NCI-H345 (cell line): ENCODE data around the gene SDF4.

Source experiments
- DNase-seq: peaks from one replicate; lab custom pipeline; 2025; lab: John Stamatoyannopoulos, UW

Gene SDF4

DNA sequence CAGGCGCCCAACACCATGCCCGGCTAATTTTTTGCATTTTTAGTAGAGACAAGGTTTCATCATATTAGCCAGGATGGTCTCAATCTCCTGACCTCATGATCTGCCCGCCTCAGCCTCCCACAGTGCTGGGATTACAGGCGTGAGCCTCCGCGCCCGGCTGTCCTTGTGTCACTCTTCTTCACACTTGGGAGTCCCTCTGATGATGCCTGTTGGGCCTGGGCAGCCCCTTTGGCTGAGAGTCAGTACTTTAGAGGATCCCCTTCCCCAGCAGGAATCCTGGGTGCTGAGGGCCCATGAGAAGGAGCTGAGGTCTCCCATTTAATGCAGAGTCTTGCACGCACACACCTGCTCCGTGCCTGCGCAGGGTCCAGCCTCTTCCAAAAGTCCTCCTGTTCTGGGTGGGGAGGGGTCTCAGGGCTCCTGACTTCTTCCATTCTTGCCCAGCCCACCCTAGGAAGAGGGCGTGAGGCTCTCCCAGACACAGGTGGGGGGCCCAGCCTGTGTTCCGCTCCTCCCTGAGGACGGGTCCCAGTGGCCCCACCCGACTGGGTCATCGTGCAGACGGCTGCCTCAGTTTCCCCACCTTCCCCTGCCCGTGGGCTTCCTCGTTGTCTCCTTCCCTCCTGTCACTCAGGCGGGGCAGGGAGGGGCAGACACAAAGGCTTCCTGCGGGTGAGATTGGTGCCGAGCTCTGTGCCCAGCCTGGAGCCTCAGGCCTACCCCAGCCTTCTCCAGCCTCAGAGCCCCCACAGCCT lies 54.2 kb downstream of the SDF4 start:
- DNase-seq: no peak

DNA sequence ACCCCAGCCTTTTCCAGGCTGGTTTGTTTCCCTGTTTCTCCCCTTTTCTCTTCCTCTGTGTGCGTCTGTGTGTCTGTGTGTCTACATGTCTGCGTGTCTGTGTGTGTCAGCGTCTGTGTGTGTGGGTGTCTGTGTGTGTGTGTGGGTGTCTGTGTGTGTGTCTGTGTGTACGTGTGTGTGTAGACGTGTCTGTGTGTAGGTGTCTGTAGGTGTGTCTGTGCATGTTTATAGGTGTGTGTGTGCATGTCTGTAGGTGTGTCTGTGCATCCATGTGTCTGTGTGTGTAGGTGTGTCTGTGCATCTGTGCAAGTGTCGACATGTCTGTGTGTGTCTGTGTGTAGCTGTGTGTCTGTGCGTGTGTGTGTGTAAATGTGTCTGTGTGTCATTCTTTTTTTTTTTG lies 54.9 kb downstream of the SDF4 start:
- DNase-seq: no peak

DNA sequence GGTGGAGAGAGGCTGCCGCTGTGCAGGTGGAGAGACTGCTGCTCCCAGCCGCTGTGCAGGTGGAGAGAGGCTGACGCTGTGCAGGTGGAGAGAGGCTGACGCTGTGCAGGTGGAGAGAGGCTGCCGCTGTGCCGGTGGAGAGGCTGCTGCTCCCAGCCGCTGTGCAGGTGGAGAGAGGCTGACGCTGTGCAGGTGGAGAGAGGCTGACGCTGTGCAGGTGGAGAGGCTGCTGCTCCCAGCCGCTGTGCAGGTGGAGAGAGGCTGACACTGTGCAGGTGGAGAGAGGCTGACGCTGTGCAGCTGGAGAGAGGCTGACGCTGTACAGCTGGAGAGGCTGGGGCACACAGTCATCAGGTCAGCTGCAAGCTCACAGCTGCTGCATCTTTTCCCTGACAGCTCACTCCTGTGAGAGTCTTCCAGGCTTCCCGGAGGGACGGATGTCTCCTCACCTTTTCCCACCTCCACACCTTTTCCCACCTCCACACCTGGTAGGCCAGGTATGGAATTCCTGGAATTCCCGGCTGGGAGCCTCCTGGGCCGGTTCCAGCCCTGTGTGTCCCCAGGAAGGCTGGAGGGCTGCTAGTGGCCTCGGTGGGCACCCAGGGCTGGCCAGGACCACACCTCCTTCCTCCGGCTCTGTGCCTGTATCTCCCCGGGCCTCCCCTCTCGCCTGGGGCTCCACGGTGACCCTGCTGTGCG lies 55.6 kb downstream of the SDF4 start:
- peak; percentile 77 for DNase-seq

DNA sequence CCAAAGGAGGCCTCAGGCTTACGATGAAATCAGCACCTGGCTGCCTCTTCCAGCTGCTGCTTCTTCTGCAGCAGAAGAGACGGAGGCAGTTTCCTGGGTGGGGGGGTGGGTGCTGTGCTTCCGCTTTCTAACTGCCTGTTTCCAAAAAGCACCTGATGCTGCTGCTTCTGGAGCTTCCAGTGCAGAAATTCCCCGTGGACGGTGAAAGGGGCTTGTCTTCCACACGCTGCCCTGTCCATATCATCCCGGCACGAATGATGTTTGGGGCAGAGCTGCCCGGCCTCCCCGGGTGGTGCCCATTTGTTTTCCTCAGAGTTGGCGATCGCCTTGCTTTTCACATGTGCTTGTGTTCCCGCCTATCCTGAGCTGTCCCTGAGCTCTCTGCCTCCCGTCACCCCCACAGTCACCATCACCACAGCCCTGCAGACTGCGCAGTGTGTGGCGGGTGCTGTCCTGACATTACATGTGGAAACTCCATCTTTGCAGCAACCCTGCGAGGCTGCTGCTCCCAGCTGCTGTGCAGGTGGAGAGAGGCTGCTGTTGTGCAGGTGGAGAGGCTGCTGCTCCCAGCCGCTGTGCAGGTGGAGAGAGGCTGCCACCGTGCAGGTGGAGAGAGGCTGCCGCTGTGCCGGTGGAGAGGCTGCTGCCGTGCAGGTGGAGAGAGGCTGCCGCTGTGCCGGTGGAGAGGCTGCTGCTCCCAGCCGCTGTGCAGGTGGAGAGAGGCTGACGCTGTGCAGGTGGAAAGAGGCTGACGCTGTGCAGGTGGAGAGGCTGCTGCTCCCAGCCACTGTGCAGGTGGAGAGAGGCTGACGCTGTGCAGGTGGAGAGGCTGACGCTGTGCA lies 56.4 kb downstream of the SDF4 start:
- DNase-seq: peak; percentile 85

DNA sequence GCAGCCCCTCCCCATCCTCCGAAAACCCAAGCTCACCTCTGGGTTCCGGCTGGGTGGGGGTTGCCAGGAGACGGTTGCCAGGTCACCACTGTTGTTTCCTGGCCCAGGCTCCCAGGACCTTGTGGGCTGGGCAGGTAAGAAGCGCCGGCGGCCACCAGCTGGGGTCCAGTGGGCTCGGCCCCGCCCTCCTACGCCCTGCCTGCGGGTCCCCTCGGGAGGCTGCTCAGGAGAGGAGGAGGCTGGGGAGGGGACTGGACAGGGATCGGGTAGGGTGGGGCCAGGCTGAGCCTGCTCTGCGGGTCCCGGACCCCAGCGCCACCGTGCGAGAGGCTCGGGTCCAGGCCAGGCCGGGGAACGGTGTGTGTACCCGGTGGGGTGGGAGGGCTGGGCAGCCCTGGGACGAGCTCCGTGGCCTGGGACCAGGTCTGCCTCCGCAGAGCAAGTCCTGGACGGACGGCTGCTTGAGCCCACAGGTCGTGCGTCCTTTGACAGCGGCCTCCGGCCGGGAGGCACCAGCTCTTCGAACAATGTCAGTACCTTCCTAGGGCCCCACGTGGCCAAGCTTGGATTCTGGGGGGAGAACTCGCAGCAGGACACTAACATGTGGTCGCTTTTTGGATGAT lies 57.9 kb downstream of the SDF4 start, which contains the start of gene TTLL10:
Gene TTLL10 (plus strand): TSS at position 88 of the 623 bp plus-strand sequence. CDS start 5,336 bp downstream, outside the sequence.
- DNase-seq: no peak

DNA sequence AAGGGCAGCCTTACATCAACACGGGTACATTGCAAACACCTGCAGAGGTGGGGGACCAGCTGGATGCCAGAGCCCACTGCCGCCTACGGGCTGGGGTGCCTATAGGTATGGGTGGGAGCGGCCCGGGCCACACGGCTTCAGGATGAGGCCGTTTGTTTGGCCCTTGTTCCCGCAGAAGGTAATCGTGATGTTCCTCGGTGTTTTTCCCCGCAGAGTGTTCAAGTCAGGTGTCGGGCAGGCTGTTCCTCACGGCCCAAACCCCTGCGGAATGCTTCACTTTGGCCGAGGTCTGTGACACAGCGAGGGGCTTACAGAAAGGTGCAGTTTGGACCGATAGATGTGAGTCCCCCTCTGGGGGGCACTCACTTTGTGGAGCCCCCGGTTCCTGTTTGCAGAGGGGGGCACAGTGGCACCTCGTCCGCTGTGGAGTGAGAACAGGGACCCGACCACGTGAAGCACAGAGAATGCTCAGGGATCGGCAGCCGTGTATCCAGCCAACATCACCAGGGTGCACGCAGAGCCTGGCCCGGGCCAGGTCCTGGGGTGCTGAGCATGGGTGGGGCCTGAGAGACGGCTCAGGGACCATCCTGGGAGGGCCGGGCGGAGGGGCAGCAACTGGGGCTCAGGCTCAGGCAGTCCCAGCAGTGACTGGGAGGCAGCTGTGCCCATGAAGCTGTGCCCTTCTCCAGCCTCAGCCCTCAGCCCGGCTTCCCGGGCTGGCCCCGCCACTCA lies 58.6 kb downstream of the SDF4 start:
- DNase-seq: no peak

DNA sequence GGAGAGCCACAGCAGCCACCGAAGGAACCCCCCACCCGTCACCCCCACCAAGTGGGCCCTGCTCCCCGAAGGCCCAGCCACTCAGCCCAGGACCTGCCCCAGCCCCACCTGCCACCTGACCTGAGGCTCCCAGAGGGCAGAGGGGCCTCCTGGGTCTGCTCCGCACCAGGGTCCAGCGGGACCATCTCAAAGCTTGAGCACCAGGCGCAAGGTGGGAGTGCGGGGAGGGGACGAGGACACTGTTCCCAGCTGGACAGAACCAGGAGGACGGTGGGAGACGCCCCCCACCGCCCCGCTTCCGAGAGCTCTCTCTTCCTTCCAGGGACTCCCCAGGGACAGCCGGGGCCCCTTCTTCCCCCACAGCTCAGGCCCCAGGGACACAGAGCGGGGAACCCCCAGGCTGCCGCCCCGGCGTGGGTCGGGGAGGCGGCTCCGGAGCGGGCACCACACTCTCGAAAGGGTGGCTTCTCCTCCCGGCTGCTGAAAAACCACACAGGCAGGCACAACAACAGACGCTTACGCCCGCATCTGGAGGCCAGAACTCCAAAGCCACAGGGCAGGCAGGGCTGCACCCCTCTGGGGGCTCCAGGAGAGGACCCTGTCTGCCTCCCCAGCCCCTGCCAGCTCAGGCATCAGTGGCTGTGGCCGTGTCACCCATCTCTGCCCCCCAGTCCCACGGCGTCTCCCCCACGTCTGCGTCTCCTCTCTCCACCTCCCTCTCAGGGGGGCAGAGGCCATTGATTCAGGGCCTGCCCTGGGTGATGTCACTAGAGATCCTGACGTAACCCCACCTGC lies 60.1 kb downstream of the SDF4 start:
- no peak for DNase-seq

DNA sequence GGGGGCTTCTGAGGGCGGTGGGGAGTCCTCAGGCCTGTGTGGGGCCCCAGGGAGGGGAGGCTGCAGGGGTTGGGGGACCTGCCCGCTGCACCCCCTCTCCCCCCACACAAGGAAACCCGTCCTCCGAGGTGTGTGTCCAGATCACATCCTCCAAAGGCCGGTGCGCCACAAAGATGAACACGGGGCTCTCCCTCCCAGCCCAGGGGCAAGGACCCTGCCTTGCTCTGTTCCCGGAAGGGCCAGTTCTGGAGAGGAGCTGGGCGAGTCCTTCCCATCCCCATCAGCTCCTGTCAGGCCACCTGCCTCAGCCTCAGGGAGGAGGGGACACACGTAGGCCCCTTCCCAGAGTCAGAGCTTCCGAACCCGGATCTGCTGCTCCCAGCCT lies 60.6 kb downstream of the SDF4 start:
- DNase-seq: no peak

DNA sequence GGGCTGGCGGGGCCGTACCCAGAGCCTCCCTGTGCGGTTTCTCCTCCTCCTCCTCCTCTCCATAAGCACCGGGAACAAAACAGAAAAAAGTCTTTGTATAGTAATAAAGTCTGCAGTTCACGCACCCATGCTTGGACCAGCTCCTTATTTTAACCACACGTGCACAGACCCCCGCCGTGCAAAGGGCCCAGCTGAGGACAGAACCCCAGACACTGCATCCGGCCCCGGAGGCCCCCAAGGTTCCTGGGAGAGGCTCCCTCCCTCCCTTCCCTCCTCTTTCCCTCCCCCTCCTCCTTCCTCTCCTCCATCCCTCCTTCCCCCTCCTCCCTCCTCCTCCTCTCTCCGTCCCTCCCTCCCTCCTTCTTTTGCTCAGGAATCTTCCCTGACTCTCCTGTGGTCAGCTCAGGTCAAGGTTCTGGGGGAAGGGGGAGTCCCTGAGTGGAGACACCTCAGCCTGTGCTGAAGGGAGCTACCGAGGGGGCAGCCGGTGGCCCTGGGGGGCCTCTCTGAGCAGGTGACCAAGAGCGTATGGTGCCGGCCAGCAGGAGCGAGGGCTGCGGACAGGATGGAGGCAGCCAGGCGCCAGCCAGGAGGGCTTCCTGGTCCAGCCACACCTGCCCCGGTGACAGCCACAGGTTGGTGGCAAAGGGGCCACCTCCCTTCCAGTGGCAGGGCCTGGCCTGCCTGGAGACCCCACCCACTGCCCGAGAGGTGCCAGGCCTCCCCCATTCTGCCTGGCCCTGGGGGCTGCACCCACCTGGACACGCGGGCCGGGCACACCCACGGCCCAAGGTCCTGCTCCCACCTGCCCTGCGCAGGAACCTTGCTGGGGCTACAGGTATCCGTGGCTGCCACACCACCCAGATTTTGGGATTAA lies 61.3 kb downstream of the SDF4 start:
- DNase-seq: no peak

DNA sequence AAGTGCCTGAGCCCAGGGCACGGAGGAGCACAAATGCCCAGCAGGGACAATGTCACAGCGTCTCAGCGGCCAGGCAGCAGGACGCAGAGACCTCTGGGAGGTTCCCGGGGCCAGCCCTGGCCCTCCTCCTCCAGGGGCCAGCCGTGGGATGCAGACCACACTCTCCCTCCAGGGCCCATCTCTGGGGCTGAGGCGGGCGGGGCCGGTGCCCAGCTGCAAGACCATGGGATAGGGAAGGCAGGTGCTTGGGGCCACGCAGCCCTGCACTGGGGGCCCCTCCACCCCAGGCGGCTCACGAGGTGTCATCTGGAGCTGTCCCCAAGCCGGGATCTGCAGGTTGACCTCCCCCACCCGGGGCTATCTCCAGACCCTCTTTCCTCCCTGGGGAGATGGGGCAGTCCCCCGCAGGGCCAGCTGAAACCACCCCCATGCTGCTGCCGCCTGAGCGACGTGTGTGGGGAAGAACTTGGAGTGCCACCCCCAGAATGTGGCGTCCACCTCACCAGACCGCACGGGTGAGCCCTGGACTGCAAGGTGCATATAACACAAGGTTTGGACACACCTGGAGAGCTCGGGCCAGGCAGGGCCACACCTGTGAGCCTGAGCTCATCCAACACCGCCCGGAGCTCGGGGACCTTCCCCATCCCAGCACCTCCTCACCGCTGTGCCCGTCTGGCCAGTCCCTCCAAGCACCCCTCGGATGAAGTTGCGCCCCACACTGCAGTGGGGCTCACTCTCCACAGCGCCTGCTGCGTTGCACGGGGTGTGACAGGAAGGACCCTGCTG lies 62.2 kb downstream of the SDF4 start:
- DNase-seq: no peak

DNA sequence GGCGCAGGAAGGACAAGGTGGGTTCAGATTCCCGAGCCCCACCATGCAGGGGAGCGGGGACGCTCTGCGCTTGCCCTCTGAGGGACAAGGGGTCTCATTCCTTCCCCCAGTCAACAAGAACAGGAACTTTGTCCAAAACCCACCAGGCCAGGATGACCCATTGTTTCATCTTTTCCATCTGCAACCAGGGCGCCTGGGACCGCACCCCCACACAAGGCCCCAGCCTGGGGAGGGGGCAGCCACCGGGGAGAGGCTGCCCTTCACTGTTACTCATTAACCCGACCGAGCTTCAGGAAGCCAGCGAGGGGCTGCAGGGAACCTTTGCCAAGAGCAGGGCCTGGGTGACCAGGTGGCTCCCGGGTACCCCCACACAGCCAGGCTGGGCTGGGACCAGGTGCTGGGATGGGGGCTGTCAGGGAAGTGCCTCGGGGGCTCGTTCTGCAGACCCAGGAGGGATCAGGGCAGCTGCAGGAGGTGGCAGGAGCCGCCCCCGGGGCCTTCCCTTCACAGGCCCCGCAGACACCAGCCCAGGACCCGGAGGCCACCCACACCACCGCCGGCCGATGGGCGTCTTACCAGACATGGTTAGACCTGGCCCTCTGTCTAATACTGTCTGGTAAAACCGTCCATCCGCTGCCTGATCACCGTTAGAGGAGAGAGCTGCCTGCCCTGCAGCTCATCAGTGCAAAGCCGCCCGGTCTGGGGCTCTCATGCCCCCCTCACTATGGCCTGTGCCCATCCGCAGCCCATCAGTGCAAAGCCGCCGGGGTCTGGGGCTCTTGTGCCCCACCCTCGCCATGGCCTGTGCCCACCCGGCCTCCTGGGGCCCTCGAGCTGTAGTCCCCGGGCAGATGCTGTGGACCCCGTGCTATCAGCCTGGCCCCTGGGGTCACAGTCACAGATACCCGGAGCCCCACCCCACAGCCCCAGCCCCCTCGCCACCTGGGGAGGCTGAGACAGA lies 63.1 kb downstream of the SDF4 start:
- DNase-seq: no peak

DNA sequence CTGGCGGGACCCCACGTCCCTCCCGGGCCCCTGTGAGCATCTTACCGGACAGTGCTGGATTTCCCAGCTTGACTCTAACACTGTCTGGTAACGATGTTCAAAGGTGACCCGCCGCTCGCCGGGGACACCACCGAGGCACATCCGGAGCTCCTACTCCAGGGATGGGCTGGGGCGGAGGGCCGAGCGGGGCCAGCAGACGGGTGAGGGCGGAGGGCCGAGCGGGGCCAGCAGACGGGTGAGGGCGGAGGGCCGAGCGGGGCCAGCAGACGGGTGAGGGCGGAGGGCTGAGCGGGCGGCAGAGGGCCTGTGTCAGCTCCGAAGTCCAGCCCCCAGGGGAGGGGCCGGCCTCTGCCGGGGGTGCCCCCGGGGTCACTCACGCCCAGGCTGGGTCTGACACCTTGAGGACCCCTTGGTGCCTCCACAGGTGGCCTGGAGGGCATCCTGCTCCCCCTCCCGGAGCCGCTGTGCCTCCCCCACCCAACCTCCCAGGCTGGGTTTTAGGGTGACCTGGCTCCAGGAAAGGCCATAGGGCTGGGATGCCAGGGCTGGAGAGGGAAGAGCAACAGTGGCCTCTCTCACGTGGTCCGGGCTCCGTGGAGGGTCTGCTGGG lies 63.9 kb downstream of the SDF4 start:
- no peak for DNase-seq

DNA sequence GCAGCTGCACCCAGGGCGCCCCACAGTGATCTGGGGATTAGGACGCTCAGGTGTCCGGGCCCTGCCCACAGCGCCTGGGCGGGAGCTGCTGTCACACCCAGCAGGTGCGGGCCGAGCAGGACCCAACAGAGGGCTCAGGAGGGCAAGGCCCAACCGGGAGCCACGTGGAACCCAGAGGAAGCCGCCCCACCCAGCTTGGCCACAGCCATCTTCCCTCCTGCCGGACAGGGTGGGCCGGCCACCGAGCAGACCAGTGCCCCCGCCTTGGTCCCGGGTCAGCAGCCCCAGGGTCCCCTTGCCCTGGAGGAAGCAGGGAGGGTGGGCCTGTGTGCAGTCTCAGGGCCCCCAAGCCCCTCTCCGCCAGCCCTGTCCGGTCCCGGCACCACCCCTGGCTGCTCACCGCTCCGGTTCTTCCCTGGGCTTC lies 64.4 kb downstream of the SDF4 start:
- no peak for DNase-seq
